Liver (tissue), 9 donors: ENCODE data around the gene LDLRAD4. TPM values are rescaled to one million over a fixed set of nuclear protein-coding genes. Genes with fewer than 3 reads are reported as not detected.

Source experiments
- DNase-seq: peaks from one replicate; pipeline ENCODE4 v3.0.0-alpha.2; 2017; ENCODE audit warnings: low spot score
- H3K27ac ChIP-seq, 2 donors: one replicate each; pipeline ENCODE4 v1.7.0; 2013; ENCODE audit warnings: inconsistent platforms in 2 of 2, low read length in 2 of 2, control low read depth in 1 of 2, low read depth in 1 of 2, mild to moderate bottlenecking in 1 of 2
- H3K27me3 ChIP-seq, 4 donors: one replicate each; pipeline versions ENCODE4 v1.6.1 to v1.7.0; 2013; ENCODE audit warnings: low read length in 3 of 4, inconsistent platforms in 1 of 4, mild to moderate bottlenecking in 1 of 4, moderate library complexity in 1 of 4; ENCODE audit not compliant: control insufficient read depth in 4 of 4, insufficient read depth in 4 of 4
- H3K36me3 ChIP-seq, 4 donors: one replicate each; pipeline versions ENCODE4 v1.6.1 to v1.7.0; 2013; ENCODE audit warnings: low read length in 3 of 4, mild to moderate bottlenecking in 3 of 4, low read depth in 1 of 4, moderate library complexity in 1 of 4; ENCODE audit not compliant: control insufficient read depth in 4 of 4, insufficient read depth in 3 of 4
- H3K4me1 ChIP-seq, 4 donors: one replicate each; pipeline versions ENCODE4 v1.6.1 to v1.7.0; 2013; ENCODE audit warnings: low read length in 3 of 4, mild to moderate bottlenecking in 3 of 4, moderate library complexity in 1 of 4; ENCODE audit not compliant: control insufficient read depth in 4 of 4, insufficient read depth in 4 of 4
- H3K4me3 ChIP-seq, 3 donors: one replicate each; pipeline versions ENCODE4 v1.6.1 to v1.7.0; 2013; ENCODE audit warnings: low read length in 3 of 3, control low read depth in 1 of 3, low read depth in 1 of 3, mild to moderate bottlenecking in 1 of 3
- H3K9ac ChIP-seq, 2 donors: one replicate each; pipeline ENCODE4 v1.7.0; 2013; ENCODE audit warnings: low read length in 2 of 2, mild to moderate bottlenecking in 2 of 2, moderate library complexity in 2 of 2, control low read depth in 1 of 2, low read depth in 1 of 2
- H3K9me3 ChIP-seq, 4 donors: one replicate each; pipeline versions ENCODE4 v1.6.1 to v1.7.0; 2013; ENCODE audit warnings: low read length in 3 of 4; ENCODE audit not compliant: control insufficient read depth in 4 of 4
- EGR1 ChIP-seq, 2 donors: IDR thresholded peaks; 2 replicates each; pipeline ENCODE4 v1.6.1; 2016 to 2018; ENCODE audit warnings: antibody characterized with exemption in 2 of 2, low read depth in 2 of 2
- FOXA1 ChIP-seq: IDR thresholded peaks from 2 replicates; pipeline ENCODE4 v1.6.1; 2016; ENCODE audit warnings: antibody characterized with exemption
- FOXA2 ChIP-seq: IDR thresholded peaks from 2 replicates; pipeline ENCODE4 v1.6.1; 2016; ENCODE audit warnings: antibody characterized with exemption
- GABPA ChIP-seq, 2 donors: IDR thresholded peaks in 1 of 2; conservative IDR thresholded peaks in 1 of 2; 2 replicates each; pipeline ENCODE4 v1.6.1; 2016; ENCODE audit warnings: antibody characterized with exemption in 2 of 2, mild to moderate bottlenecking in 1 of 2, moderate library complexity in 1 of 2
- HNF4A ChIP-seq, 2 donors: conservative IDR thresholded peaks; 2 replicates each; pipeline ENCODE4 v1.6.1; 2016; ENCODE audit warnings: antibody characterized with exemption in 2 of 2, mild to moderate bottlenecking in 2 of 2
- HNF4G ChIP-seq: IDR thresholded peaks from 2 replicates; pipeline ENCODE4 v1.6.1; 2016; ENCODE audit warnings: antibody characterized with exemption
- JUND ChIP-seq, 2 donors: IDR thresholded peaks; 2 replicates each; pipeline ENCODE4 v1.6.1; 2016; ENCODE audit warnings: antibody characterized with exemption in 2 of 2
- NR2F2 ChIP-seq: IDR thresholded peaks from 2 replicates; pipeline ENCODE4 v1.6.1; 2016; ENCODE audit warnings: antibody characterized with exemption
- RAD21 ChIP-seq, 2 donors: IDR thresholded peaks; 2 replicates each; pipeline ENCODE4 v1.6.1; 2016; ENCODE audit warnings: antibody characterized with exemption in 2 of 2, mild to moderate bottlenecking in 2 of 2
- RXRA ChIP-seq, 2 donors: IDR thresholded peaks; 2 replicates each; pipeline ENCODE4 v1.6.1; 2017 to 2018; ENCODE audit warnings: antibody characterized with exemption in 2 of 2, mild to moderate bottlenecking in 1 of 2
- SP1 ChIP-seq: IDR thresholded peaks from 2 replicates; pipeline ENCODE4 v1.6.1; 2018; ENCODE audit warnings: antibody characterized with exemption, mild to moderate bottlenecking
- TAF1 ChIP-seq: conservative IDR thresholded peaks from 2 replicates; pipeline ENCODE4 v1.6.1; 2016; ENCODE audit warnings: antibody characterized with exemption, mild to moderate bottlenecking
- YY1 ChIP-seq: IDR thresholded peaks from 2 replicates; pipeline ENCODE4 v1.6.1; 2016; ENCODE audit warnings: antibody characterized with exemption, mild to moderate bottlenecking
- WGBS: extraction: QIAGEN DNeasy Blood & Tissue Kit; methylation state at CpG from one replicate; pipeline ENCODE4 v1.1.7; 2013; 5-methylcytosine and 5-hydroxymethylcytosine counted together
- polyA plus RNA-seq, 2 donors: library from polyadenylated mRNA; stranded (reverse) in 1 of 2; unstranded in 1 of 2; fragments of 200-250 nt in 1 of 2; fragments of >200 nt in 1 of 2; fragmentation: Nextera tagmentation in 1 of 2; extraction: Ambion mirVana in 1 of 2; gene quantifications; one replicate each; pipeline versions ENCODE4 v1.2.1 to v1.2.3, GENCODE V29; 2013 to 2015
- total RNA-seq, 2 donors: library from RNA; depleted of rRNA; stranded (reverse); fragments of >200 nt; gene quantifications; one replicate each; pipeline ENCODE4 v1.2.3, GENCODE V29; 2014
- TF ChIP-seq, protein P1 (sequence below): IDR thresholded peaks from 2 replicates; pipeline ENCODE4 v1.6.1; 2016; ENCODE audit warnings: antibody characterized with exemption, mild to moderate bottlenecking
- TF ChIP-seq, protein P2 (sequence below): IDR thresholded peaks from 2 replicates; pipeline ENCODE4 v1.6.1; 2016; ENCODE audit warnings: antibody characterized with exemption
- TF ChIP-seq, protein P3 (sequence below): IDR thresholded peaks from 2 replicates; pipeline ENCODE4 v1.6.1; 2016; ENCODE audit warnings: antibody characterized with exemption
- TF ChIP-seq, protein P4 (sequence below): fragments of 150-350 bp; IDR thresholded peaks from 2 replicates; pipeline ENCODE4 v1.5.1; 2017; ENCODE audit warnings: improper control_type of control experiment, low read depth, low read length; ENCODE audit not compliant: missing input control
- TF ChIP-seq, protein P5 (sequence below): IDR thresholded peaks from 2 replicates; pipeline ENCODE4 v1.6.1; 2016; ENCODE audit warnings: antibody characterized with exemption
- donor health status: healthy.
- donor health status: healthy.
- donor health status: healthy.
- donor health status: healthy.
- donor health status: healthy.

The LDLRAD4 gene
- total and polyA plus RNA-seq, 4 donors = 4.8 to 41.7 (median 12.7) TPM

DNA sequence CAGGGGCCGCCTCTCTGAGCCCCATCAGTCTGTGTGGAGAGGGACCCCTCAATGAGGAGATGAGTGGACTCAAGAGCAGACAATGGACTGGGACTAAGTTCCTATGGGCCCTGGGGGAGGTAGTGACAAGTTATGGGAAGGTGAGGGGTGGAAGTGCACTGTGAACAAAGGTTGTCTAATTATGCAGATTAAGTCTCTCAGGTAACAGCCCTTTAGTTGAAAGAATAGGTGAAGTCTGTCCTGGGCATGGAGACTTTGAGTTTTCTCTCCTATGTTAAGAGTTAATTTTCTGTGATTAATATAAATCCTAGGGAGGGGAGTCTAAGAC is 264.0 kb downstream of the LDLRAD4 start:
- Histone ChIP-seq H3K9ac (no peak overlapping the region), H3K36me3 (peaks cover 2 to 5% (median 4%) of the 10 kb centered on the region in 4 donors), H3K27ac (no peak overlapping the region), H3K4me1 (no peaks in the 10 kb centered on the region), H3K27me3 (no peaks in the 10 kb centered on the region), H3K4me3 (no peak overlapping the region), H3K9me3 (no peaks in the 10 kb centered on the region)
- TF ChIP-seq TAF1 (no peak), HNF4A (conservative IDR thresholded peaks at IDR 0.05) (no peak), RXRA (IDR thresholded peaks at IDR 0.05) (no peak), RAD21 (IDR thresholded peaks at IDR 0.05) (no peak), EGR1 (IDR thresholded peaks at IDR 0.05; ENCODE audit: low read depth in 2 of 2) (no peak), JUND (IDR thresholded peaks at IDR 0.05) (no peak), HNF4G (no peak), NR2F2 (no peak), SP1 (no peak), FOXA1 (no peak), GABPA (IDR thresholded peaks at IDR 0.05 in 1 of 2, conservative IDR thresholded peaks at IDR 0.05 in 1 of 2) (no peak), FOXA2 (no peak), YY1 (no peak)
- TF ChIP-seq, protein P1, sequence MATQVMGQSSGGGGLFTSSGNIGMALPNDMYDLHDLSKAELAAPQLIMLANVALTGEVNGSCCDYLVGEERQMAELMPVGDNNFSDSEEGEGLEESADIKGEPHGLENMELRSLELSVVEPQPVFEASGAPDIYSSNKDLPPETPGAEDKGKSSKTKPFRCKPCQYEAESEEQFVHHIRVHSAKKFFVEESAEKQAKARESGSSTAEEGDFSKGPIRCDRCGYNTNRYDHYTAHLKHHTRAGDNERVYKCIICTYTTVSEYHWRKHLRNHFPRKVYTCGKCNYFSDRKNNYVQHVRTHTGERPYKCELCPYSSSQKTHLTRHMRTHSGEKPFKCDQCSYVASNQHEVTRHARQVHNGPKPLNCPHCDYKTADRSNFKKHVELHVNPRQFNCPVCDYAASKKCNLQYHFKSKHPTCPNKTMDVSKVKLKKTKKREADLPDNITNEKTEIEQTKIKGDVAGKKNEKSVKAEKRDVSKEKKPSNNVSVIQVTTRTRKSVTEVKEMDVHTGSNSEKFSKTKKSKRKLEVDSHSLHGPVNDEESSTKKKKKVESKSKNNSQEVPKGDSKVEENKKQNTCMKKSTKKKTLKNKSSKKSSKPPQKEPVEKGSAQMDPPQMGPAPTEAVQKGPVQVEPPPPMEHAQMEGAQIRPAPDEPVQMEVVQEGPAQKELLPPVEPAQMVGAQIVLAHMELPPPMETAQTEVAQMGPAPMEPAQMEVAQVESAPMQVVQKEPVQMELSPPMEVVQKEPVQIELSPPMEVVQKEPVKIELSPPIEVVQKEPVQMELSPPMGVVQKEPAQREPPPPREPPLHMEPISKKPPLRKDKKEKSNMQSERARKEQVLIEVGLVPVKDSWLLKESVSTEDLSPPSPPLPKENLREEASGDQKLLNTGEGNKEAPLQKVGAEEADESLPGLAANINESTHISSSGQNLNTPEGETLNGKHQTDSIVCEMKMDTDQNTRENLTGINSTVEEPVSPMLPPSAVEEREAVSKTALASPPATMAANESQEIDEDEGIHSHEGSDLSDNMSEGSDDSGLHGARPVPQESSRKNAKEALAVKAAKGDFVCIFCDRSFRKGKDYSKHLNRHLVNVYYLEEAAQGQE = no peak
- TF ChIP-seq, protein P2, sequence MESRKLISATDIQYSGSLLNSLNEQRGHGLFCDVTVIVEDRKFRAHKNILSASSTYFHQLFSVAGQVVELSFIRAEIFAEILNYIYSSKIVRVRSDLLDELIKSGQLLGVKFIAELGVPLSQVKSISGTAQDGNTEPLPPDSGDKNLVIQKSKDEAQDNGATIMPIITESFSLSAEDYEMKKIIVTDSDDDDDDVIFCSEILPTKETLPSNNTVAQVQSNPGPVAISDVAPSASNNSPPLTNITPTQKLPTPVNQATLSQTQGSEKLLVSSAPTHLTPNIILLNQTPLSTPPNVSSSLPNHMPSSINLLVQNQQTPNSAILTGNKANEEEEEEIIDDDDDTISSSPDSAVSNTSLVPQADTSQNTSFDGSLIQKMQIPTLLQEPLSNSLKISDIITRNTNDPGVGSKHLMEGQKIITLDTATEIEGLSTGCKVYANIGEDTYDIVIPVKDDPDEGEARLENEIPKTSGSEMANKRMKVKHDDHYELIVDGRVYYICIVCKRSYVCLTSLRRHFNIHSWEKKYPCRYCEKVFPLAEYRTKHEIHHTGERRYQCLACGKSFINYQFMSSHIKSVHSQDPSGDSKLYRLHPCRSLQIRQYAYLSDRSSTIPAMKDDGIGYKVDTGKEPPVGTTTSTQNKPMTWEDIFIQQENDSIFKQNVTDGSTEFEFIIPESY = no peak
- TF ChIP-seq, protein P3, sequence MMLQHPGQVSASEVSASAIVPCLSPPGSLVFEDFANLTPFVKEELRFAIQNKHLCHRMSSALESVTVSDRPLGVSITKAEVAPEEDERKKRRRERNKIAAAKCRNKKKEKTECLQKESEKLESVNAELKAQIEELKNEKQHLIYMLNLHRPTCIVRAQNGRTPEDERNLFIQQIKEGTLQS = no peak
- TF ChIP-seq, protein P4, sequence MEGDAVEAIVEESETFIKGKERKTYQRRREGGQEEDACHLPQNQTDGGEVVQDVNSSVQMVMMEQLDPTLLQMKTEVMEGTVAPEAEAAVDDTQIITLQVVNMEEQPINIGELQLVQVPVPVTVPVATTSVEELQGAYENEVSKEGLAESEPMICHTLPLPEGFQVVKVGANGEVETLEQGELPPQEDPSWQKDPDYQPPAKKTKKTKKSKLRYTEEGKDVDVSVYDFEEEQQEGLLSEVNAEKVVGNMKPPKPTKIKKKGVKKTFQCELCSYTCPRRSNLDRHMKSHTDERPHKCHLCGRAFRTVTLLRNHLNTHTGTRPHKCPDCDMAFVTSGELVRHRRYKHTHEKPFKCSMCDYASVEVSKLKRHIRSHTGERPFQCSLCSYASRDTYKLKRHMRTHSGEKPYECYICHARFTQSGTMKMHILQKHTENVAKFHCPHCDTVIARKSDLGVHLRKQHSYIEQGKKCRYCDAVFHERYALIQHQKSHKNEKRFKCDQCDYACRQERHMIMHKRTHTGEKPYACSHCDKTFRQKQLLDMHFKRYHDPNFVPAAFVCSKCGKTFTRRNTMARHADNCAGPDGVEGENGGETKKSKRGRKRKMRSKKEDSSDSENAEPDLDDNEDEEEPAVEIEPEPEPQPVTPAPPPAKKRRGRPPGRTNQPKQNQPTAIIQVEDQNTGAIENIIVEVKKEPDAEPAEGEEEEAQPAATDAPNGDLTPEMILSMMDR = no peak
- TF ChIP-seq, protein P5, sequence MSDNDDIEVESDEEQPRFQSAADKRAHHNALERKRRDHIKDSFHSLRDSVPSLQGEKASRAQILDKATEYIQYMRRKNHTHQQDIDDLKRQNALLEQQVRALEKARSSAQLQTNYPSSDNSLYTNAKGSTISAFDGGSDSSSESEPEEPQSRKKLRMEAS = no peak
- WGBS = 96% methylated on average over 1 of the region's 1 CpG
- no peak for DNase-seq
